Measurements from ENCODE around the gene TMEM231. TPM values are rescaled to one million over a fixed set of nuclear protein-coding genes. Genes with fewer than 3 reads are reported as not detected.
"Not testable (repeated sequence)": the region's sequence is repeated elsewhere in the genome, so short reads cannot be mapped to it uniquely, and the experiment has no call there.

TMEM231 gene
- total RNA-seq, 1 donor from 2014 or later: 8.0 TPM

DNA sequence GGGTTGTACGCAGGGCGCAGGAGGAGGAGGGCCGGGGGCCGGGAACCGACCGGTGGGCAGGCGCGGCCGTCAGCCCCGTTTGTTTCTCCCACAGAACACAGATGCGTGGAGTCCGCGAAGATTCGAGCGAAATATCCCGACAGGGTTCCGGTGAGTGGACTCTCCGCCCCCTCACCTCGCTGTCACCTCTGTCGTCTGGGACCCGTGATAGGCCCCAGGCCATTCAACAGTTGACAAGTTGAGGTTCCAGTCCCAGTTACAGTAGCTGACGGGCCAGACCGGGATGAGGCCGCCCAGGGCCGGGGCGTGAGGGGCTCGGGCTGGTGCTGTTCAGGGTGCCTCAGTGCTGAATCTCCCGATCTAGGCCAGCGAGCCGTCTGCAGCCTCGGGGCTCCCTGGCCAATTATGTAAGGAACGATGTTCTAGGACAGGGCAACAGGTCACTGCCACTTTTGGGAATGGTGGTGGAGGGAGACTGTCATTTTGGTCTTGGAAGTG, 10.8 kb upstream of the TMEM231 start:
- no peak for DNase-seq

DNA sequence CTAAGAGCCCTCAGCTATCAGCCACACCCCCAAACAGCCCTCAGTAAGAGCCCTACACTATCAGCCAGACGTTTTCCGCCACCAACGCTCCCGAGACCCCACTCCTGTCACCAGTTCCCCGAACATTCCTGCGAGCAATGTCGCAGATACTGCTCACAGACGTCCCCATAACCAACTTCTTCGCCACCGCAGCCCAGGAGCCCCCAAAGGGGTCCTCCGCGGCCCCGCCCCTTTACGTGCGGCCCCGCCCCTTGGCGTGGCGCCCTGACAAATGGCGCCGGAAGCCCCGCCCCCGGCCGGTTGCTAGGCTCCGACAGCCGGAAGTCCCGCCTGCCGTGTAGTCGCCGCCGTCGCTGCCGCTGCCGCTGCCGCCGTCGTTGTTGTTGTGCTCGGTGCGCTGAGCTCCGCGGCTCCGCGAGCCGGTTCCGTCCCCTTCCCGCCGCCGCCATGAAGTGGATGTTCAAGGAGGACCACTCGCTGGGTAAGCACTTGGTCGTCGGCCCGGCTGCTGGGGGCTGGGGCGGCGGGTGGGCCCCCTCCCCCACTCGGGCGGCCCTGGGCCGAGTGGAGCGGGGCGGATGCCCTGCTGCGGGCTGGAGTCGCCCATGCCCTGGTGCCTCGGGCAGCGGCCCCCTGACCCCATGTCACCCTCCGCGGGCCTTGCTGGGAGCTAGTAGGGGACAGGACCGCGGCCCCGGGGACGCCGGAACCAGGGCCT, 10.1 kb upstream of the TMEM231 start, which contains the start of gene GABARAPL2:
TSS of gene GABARAPL2 (plus strand) at position 340 of the 718 bp plus-strand sequence. CDS start at position 448, 108 bp downstream.
- peak; percentile 94 for DNase-seq

DNA sequence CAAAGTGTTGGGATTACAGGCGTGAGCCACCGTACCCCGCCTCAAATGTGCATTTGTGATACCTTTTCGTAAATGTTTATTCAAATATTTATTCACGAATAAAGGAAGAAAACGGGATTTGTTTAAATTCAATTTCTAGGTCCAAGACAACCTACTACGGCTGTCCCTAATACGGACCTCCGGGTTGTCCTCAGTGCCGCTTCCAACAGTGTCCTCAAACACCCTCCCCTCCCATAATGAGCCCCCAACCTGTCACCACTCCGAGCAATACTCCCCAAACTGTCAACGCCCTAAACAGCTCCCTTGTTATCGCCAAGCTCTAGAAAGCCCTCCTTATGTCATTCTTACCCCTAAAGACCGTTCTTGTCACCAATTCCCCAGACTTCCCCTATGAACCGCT, 9.6 kb upstream of the TMEM231 start:
- DNase-seq: no peak

DNA sequence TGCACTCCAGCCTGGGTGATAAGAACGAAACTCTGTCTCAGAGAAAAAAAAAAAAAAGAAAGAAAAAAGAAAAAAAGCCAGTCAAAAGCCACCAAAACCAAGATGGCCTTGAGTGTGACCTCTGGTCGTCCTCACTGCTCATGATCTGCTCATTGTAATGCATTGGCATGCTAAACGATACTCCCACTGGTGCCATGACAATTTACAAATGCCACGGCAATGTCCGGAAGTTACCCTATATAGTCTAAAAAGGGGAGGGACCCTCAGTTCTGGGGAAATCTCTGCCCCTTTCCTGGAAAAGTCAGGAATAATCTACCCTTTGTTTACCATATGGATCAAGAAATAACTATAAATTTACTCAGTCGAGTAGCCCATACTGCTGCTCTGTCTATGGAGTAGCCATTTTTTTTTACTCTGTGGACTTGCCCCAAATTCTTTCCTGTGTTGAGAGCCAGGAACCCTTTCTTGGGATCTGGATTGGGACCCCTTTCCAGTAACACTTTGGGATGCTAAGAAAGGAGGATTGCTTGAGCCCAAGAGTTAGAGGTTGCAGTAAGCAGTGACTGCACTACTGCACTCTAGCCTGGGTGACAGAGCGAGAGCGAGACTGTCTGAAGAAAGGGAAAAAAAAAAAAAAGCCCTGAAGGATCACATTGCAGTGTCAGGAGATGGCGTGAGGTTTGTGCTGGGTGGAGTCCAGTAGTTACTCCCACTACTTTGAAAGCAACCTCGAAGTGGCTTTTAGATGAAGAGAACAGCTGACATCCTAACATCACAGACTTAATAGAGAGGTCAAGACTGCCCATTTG, 3.7 kb upstream of the TMEM231 start:
- DNase-seq: peak; percentile 70

DNA sequence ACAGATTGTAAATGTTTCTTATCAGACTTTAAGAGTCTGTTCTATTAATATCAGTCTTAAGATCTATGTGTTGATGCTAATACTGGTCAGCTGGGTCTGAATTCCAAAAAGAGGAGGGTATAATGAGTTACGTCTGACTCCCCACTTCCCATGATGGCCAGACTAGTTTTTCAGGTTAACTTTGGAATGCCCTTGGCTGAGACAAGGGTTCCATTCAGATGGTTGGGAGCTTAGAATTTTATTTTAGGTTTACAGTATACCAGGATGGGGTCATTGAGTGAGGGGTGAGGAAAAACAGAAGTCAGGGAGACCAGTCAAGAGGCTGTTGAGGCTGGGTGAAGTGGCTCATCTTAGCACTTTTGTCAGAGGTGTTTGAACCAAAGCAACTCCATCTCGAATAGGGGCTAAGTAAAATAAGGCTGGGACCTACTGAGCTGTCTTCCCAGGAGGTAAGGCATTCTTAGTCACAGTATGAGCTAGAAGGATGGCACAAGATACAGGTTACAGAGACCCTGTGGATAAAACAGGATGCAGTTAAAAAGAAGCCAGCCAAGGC, 2.9 kb upstream of the TMEM231 start:
- DNase-seq: no peak

DNA sequence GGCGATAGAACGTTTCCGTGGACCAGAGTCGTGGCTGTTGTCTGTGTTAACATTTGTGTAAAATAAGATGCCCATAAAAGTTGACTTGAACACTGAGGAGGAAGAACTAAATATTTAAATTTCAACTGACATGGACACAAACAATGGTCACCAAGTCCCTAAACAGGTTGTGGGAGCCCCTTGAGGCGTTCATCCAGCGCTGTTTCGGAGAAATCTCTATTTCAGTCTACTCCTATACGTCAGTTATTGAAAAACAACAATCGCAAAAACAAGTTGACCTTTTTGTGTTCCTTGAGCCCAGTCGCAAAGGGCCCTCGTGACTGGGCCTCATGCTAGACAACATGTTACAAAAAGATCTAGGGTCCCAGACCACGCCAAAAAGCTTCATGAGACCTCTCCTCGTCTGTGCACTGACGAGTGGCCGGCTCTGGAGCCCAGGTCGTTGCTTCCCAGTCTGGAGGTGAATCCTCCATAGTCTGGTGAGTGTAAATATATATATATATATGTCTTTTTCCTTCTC, 439 bp upstream of the TMEM231 start:
- no peak for DNase-seq

DNA sequence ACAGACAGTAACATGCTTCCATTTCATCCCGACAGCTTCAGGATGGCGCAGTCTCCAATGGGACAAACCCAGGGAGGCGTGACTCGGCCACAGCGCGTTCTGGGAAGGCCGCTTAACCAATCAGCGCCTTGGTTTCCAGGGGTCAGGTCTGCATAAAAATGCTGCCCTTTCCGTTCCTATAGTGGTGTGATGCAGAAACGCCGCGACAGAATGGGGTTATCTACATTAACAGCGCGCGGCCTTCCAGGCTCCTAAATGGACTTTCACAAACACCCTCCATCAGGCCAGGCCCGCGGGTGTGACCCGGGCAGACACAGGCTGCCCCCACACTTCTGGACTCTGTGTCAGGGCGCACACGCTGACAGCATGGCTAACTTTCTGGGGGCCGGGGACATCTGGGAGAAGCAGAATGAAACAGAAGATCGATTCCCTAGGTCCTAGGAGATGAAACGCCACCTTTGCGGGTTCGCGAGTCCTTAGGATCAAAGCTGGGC, 792 bp downstream of the TMEM231 start:
- DNase-seq: peak; percentile 93

DNA sequence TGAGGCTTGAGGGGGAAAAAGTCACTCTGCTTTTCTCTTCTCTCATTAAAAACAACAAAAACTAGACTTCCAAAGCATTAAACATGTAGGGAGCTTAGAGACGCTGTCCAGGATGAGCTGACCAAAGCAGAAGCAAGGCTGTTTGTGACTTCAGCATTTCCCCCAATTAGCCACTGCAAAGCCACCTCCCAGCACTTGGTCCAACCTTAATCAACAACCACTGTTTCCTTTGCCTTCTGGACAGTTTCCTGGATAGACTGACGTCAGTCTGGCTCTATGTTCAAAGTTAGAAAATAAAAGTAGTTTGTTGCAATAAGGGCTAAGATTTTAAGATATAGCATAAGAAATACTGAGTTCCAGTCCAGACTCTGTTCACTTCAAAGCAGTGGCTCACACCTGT, 3.1 kb downstream of the TMEM231 start:
- no peak for DNase-seq

DNA sequence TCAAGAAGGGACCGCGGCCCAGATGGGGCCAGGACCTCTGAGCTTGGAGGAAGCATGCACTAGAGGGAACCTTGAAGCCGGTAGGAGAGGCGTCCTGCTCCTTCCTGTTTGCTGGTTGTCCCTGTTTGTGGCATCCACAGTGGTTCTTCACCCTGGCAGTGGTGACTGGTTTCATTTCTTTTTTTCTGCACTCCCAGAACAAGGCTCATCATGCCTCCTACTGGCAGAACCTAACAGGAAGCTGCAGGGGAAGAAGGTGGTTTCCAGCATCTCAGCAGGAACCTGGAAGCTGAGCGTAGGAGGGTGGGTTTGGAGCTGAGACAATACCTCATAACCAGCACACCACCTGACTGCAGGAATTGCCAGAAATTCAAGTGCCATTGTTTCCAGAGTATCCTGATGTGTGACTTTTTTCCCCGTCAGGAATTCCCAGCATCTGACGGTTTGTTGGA, 5.8 kb downstream of the TMEM231 start:
- DNase-seq: peak; percentile 23

DNA sequence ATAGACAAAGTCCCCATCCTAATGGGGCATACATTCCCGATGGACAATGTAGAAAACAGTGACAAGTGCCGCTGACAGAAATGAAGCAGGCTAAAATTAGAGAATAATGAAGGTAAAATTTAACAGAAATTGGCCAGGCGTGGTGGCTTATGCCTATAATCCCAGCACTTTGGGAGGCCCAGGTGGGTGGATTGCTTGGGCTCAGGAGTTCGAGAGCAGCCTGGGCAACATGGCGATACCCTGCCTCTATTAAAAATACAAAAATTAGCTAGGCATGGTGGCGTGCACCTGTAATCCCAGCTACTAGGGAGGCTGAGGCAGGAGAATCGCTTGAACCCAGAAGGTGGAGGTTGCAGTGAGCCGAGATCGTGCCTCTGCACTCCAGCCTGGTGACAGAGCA, 7.6 kb downstream of the TMEM231 start:
- not testable (repeated sequence) for DNase-seq

DNA sequence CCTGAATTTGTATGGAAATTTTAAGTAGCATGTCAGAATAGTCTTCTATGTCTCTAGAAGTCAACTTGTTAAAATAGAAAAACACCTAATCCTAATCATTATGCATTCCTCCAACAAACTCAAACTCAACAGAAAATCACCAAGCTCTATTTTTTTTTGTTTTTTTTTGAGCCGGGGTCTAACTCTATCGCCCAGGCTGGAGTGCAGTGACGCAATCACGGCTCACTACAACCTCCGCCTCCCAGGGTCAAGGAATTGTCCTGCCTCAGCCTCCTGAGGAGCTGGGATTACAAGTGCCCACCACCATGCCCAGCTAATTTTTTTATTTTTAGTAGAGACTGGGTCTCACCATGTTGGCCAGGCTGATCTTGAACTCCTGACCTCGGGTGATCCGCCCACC, 9.8 kb downstream of the TMEM231 start:
- DNase-seq: no peak

DNA sequence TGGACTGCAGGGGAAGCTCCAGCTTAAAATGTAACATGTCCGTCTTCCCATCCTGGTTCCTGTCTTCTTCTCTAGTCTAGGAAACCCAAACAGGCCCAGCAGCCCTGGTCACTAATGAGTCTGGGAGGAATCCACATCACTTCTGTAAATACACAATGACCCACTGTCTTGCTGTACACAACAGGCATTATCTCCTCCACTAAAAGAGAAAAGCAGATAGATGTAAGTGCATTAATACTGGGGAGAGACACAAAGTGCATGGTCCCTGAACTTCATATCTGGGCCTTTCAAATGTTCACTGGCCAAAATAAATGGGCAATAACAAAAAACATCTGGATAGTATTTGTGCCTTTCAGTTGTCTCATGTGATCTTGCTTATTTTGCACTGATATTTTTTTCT, 10.2 kb downstream of the TMEM231 start:
- DNase-seq: not testable (repeated sequence)

DNA sequence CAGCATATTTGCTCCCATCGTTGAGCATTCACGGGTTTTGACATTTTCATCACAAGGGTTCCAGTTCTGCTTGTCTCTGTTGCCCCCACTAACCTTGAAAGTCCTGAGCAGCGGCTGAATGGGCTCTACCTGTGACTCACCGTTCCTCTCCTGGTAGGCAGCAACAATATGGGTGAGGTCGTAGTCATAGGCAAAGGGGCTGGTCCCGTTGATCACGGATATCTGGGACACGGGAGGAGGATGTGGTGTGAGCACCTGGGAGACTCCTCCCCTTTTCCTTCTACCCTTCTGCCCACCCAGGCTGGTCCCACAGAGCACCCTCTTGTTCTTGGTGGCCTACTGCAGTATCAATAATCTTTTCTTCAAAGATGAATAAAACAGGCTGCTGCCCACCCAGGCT, 13.6 kb downstream of the TMEM231 start:
- DNase-seq: not testable (repeated sequence)

DNA sequence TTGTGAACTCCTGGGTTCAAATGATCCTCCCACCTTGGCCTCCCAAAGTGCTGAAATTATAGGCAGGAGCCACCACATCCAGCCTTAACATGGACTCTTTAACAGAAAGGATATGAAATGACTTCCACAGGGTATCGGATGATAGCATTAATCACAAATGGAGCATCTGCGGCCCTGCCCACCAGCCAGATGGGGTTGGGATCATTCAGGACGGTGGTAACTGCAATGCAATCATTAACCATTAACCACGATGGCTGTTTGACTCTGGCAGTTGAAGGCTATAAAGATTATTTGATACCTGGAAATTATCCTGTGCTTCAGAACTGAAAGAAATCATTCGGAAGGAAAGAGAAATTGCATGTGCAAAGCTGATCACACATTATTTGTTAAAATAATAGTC, 14.8 kb downstream of the TMEM231 start:
- no peak for DNase-seq

DNA sequence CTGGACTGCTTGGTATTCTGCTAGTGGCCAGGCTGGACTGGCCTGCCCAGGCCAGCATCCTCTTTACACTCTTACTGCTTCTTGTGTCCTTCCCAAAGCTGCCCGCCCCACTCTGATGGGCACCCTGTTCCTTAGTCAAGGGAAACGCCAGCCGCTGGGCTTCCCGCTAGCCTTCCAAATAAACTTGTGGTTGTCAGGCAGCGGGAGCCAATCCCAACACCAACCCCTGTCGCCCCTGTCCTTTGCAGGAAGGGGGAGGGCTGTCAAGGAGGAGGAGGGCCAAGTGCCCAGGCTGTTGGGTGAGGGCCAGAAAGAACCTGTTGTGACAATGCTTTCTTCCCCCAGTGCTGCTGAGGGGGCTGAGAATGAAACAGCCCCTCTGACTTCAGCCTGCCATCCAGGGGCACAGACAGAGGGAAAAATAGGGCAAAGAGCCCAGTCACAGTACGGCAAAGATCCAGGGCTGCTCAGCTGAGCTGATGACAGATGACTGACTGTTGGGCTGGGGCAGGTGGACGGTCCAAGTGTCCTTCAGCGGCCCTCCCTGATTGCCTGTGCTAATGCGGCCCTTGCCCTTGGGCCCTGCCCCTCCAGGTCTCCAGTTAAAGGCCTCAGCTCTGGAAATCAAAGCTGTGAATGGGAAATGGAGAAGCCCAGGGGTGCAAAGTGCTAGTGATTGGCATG, 17.0 kb downstream of the TMEM231 start:
- DNase-seq: peak; percentile 40

DNA sequence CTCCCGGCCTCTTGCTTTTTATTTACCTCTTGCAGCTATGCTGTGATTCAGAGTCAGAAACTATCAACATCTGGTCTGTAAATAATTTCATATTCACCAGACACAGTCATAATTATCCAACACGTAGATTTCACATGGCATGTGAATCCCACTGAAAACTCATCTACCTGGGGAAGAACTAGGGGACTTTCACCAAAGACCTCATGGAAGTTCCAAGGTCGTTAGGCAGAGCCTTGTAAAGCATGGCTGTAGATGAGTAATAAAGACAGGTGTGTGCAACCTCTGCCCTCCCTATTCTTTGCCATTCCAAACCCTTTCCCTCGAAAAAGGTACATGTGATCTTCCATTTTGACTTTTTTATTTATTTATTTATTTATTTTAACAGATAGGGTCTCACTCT, 18.3 kb downstream of the TMEM231 start:
- DNase-seq: no peak

DNA sequence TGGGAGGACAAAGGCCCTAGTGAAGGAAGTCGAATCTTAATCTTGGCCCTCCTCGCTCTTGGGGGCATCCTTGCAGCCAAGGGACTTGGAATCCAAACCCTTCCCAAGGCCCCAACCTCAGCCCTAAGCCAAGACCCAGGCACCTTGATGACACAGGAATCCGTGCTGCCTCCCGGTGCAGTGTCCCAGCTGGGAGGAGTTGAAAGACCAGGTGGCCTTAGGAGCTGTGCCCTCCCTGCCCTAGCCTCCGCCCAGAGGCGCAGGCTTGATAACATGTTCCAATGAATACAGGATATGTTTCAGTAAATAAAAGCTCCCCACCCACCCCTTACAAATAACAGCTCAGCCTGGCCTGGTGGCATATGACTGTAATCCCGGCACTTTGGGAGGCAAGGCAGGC, 20.2 kb downstream of the TMEM231 start, which contains the start of gene CHST5:
TSS of gene CHST5 (minus strand) at position 208 of the 400 bp plus-strand sequence. CDS start 5,724 bp downstream, outside the sequence.
- DNase-seq: no peak

DNA sequence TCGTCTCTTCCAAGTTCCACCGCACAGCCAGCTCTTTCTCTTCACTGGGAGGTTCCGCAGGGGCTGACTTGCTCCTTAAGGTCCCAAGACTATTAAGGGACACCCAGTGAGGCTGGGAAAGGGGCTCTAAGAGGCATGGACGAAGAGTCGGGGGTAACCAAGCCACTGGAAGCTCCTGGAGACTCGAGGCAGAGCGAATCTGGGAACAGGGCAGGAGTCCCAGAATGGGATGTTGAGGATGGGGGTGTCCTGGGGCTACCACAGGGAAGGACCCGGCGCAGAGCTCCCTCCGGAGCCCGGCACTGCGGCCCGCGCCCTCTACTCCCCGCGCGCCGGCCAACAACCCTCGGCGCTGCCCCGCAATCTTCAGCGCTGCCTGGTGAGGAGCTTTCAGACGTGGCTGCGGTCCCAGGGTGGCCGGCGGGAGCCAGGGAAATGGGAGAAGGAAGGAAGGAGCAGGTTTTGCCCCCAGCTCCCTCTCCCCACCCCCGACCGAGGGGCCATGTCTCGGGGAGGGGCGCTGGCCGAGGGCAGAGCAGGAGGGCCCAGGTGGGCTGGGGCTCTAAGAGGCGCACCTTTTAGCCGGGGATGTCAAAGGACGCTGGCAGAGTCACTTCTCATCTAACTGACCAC, 20.7 kb downstream of the TMEM231 start:
- no peak for DNase-seq

DNA sequence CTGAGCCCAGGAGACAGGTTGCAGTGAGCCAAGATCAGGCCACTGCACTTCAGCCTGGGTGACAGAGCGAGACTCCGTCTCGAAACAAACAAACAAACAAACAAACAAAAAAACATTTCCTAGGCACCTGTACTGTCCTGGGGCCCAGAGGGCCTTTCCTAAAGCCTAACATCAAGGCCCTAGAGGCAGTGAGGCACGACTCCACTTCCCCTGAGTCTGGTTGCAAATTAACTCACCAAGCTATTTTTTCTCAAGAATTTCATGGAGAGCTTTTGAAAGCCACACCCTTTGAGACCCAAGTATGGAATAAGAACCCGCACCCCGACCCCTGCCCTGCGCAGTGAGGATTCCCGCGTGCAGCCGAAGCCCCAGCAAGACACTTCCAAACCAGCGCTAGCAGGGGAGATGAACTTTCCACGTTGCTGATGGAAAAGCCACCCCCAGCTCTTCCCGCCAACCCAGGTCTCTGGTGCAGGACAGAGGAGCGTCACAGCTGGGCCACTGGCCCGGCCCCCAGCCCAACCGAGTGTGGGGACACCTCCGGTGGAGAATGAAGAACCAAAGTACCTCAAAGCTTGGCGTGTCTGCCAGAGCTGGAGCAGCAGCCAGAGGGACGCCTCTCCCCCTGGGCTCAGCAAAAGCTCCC, 21.4 kb downstream of the TMEM231 start:
- no peak for DNase-seq

DNA sequence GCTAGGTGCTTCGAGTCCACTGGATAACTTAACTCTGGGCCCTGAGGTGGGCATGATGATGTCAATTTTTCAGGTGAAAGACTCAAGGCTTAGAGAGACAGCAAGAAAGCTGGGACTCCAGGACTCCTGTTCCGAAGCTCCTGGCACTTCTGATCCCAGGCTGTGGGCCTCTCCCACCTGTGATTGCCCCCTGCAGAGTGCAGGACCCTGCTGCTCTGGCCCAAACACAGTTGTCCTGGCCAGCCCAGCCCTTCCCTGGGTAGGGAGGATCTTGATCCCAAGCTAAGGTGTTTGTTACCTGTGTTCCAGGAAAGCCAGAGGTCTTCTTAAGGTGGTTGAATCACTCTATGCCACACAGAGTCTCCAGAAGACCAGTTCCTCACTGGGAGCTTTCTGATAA, 23.3 kb downstream of the TMEM231 start:
- DNase-seq: no peak

All from tongue (tissue), 2 donors.